H1 (cell line): Measurements from ENCODE around the gene DAPL1. TPM values are rescaled to one million over a fixed set of nuclear protein-coding genes. Genes with fewer than 3 reads are reported as not detected.
A peak's percentile ranks its signal among the peaks of the same experiment; 100 is the strongest.

Experiments used
- CTCF ChIA-PET: fragments of 300-600 bp; sonication (Branson Sonifier 250); formaldehyde crosslinking; loops from one replicate; lab custom pipeline; 2021; ENCODE audit not compliant: partially characterized antibody; lab: Charles Lee
- POLR2A ChIA-PET: fragments of 300-600 bp; sonication (Branson Sonifier 250); formaldehyde crosslinking; loops from one replicate; lab custom pipeline; 2021; ENCODE audit warnings: inconsistent platforms; ENCODE audit not compliant: partially characterized antibody; lab: Charles Lee
- DNase-seq, 2 experiments: peaks; one replicate each; pipeline versions ENCODE4 v3.0.0 to v3.0.0-alpha.2; 2010 to 2022; ENCODE audit warnings: low spot score in 2 of 2, low read depth in 1 of 2, mixed read lengths in 1 of 2
- FAIRE-seq: peaks from 2 replicates; lab custom pipeline; 2011; peaks lifted over from hg19 to GRCh38; lab: Jason Lieb, UNC
- H2AFZ ChIP-seq: 2 replicates; pipeline ENCODE4 v1.8.1; 2012; ENCODE audit warnings: low read length, inconsistent platforms
- H2AK5ac ChIP-seq: 2 replicates; pipeline ENCODE4 v1.6.1; 2013; ENCODE audit warnings: low read depth, low read length
- H2BK120ac ChIP-seq: replicated peaks from 2 replicates; pipeline ENCODE3; 2013; ENCODE audit warnings: low read depth, low read length, inconsistent platforms
- H2BK12ac ChIP-seq: 2 replicates; pipeline ENCODE4 v1.6.1; 2013; ENCODE audit warnings: low read depth, low read length
- H2BK15ac ChIP-seq: 2 replicates; pipeline ENCODE4 v1.6.1; 2013; ENCODE audit warnings: low read length
- H2BK20ac ChIP-seq: 2 replicates; pipeline ENCODE4 v1.6.1; 2013; ENCODE audit warnings: low read length
- H2BK5ac ChIP-seq: 2 replicates; pipeline ENCODE4 v1.6.1; 2013; ENCODE audit warnings: low read depth, low read length
- H3K14ac ChIP-seq: 2 replicates; pipeline ENCODE4 v1.6.1; 2013; ENCODE audit warnings: inconsistent platforms; ENCODE audit not compliant: insufficient read length
- H3K18ac ChIP-seq: 2 replicates; pipeline ENCODE4 v1.6.1; 2013; ENCODE audit warnings: low read length; ENCODE audit errors: extremely low read depth
- H3K23ac ChIP-seq: 2 replicates; pipeline ENCODE4 v1.6.1; 2013; ENCODE audit warnings: inconsistent platforms; ENCODE audit not compliant: insufficient read length
- H3K23me2 ChIP-seq: 2 replicates; pipeline ENCODE4 v1.6.1; 2013; ENCODE audit warnings: low read depth, low read length
- H3K27ac ChIP-seq: 2 replicates; pipeline ENCODE4 v1.6.1; 2011; ENCODE audit warnings: low read depth, low read length, inconsistent platforms
- H3K27me3 ChIP-seq, 4 experiments: replicated peaks in 1 of 4; 1 replicate in 1 of 4; 2 replicates in 3 of 4; pipeline versions ENCODE4 v1.6.1 to v1.8.1; 2011 to 2013; ENCODE audit warnings: low read length in 3 of 4, mild to moderate bottlenecking in 3 of 4, inconsistent platforms in 2 of 4, mixed read lengths in 2 of 4, moderate library complexity in 1 of 4; ENCODE audit not compliant: control insufficient read depth in 3 of 4, insufficient read depth in 3 of 4; ENCODE audit errors: extremely low read depth in 1 of 4
- H3K36me3 ChIP-seq, 4 experiments: 2 replicates each; pipeline versions ENCODE4 v1.6.1 to v1.8.1; 2011 to 2013; ENCODE audit warnings: mild to moderate bottlenecking in 4 of 4, low read length in 3 of 4, moderate library complexity in 2 of 4, control low read depth in 1 of 4, inconsistent platforms in 1 of 4; ENCODE audit not compliant: insufficient read depth in 4 of 4, control insufficient read depth in 2 of 4
- H3K4ac ChIP-seq: replicated peaks from 2 replicates; pipeline ENCODE3; 2013; ENCODE audit warnings: low read length, low read depth, mixed read lengths, inconsistent platforms; ENCODE audit not compliant: insufficient read length
- H3K4me1 ChIP-seq, 4 experiments: replicated peaks in 1 of 4; 1 replicate in 1 of 4; 2 replicates in 3 of 4; pipeline versions ENCODE4 v1.6.1 to v1.8.1; 2011 to 2013; ENCODE audit warnings: low read length in 3 of 4, inconsistent platforms in 2 of 4, mixed read lengths in 1 of 4; ENCODE audit not compliant: insufficient read depth in 4 of 4, control insufficient read depth in 3 of 4
- H3K4me2 ChIP-seq, 2 experiments: 2 replicates each; pipeline versions ENCODE4 v1.6.1 to v1.8.1; 2011 to 2013; ENCODE audit warnings: low read depth in 2 of 2, low read length in 2 of 2, control low read depth in 1 of 2, inconsistent platforms in 1 of 2, mild to moderate bottlenecking in 1 of 2; ENCODE audit not compliant: insufficient read depth in 1 of 2
- H3K4me3 ChIP-seq, 4 experiments: fragments of 200-600, 300-600 bp in 1 of 4; sonication (generic), shearing (Covaris generic), sonication (Bioruptor Twin) in 1 of 4; 2 replicates each; pipeline versions ENCODE4 v1.5.1 to v1.8.1; 2011 to 2016; ENCODE audit warnings: low read length in 4 of 4, low read depth in 3 of 4, control low read depth in 2 of 4, inconsistent platforms in 2 of 4, mild to moderate bottlenecking in 2 of 4, mixed read lengths in 1 of 4, moderate library complexity in 1 of 4; ENCODE audit not compliant: insufficient read depth in 2 of 4; ENCODE audit errors: extremely low read depth in 1 of 4
- H3K56ac ChIP-seq: replicated peaks from 2 replicates; pipeline ENCODE3; 2013; ENCODE audit warnings: low read depth, mild to moderate bottlenecking, mixed read lengths, low read length, inconsistent platforms; ENCODE audit not compliant: insufficient read length
- H3K79me1 ChIP-seq: 2 replicates; pipeline ENCODE4 v1.6.1; 2013; ENCODE audit warnings: low read depth, low read length, control low read depth
- H3K79me2 ChIP-seq, 2 experiments: 2 replicates each; pipeline versions ENCODE4 v1.6.1 to v1.8.1; 2012 to 2013; ENCODE audit warnings: low read length in 2 of 2, mild to moderate bottlenecking in 2 of 2, inconsistent platforms in 1 of 2; ENCODE audit not compliant: insufficient read depth in 2 of 2, control insufficient read depth in 1 of 2
- H3K9ac ChIP-seq, 4 experiments: replicated peaks in 1 of 4; 1 replicate in 1 of 4; 2 replicates in 3 of 4; pipeline versions ENCODE4 v1.6.1 to v1.8.1; 2011 to 2013; ENCODE audit warnings: low read depth in 3 of 4, low read length in 3 of 4, control low read depth in 2 of 4, mild to moderate bottlenecking in 2 of 4, moderate library complexity in 2 of 4, inconsistent platforms in 1 of 4; ENCODE audit errors: extremely low read depth in 1 of 4
- H3K9me3 ChIP-seq, 2 experiments: 2 replicates each; pipeline versions ENCODE4 v1.6.1 to v1.8.1; 2012 to 2013; ENCODE audit warnings: mild to moderate bottlenecking in 2 of 2, moderate library complexity in 2 of 2, control low read depth in 1 of 2, inconsistent platforms in 1 of 2, low read depth in 1 of 2, low read length in 1 of 2, mixed read lengths in 1 of 2; ENCODE audit not compliant: insufficient read depth in 2 of 2
- H4K20me1 ChIP-seq, 2 experiments: replicated peaks in 1 of 2; 2 replicates each; pipeline versions ENCODE3 to v1.8.1; 2011 to 2013; ENCODE audit warnings: inconsistent platforms in 2 of 2, low read length in 2 of 2, mild to moderate bottlenecking in 1 of 2; ENCODE audit not compliant: insufficient read depth in 2 of 2, control insufficient read depth in 1 of 2
- H4K5ac ChIP-seq: 2 replicates; pipeline ENCODE4 v1.6.1; 2013; ENCODE audit warnings: low read length, low read depth, mixed read lengths, inconsistent platforms; ENCODE audit not compliant: insufficient read length
- H4K8ac ChIP-seq: 2 replicates; pipeline ENCODE4 v1.8.0; 2013; ENCODE audit warnings: mild to moderate bottlenecking, moderate library complexity, low read length, inconsistent platforms; ENCODE audit not compliant: insufficient read depth; ENCODE audit errors: extremely low read depth
- H4K91ac ChIP-seq: replicated peaks from 2 replicates; pipeline ENCODE3; 2013; ENCODE audit warnings: low read length, mixed read lengths, inconsistent platforms; ENCODE audit not compliant: insufficient read length
- CREB1 ChIP-seq: IDR thresholded peaks from 2 replicates; pipeline ENCODE4 v1.6.1; 2012; ENCODE audit warnings: inconsistent platforms
- MAX ChIP-seq: IDR thresholded peaks from 2 replicates; pipeline ENCODE4 v1.6.1; 2012; ENCODE audit warnings: inconsistent platforms
- RAD21 ChIP-seq, 2 experiments: IDR thresholded peaks in 1 of 2; conservative IDR thresholded peaks in 1 of 2; 2 replicates each; pipeline ENCODE4 v1.6.1; 2011; ENCODE audit warnings: low read depth in 2 of 2, low read length in 2 of 2, improper control_type of control experiment in 1 of 2, inconsistent platforms in 1 of 2, mild to moderate bottlenecking in 1 of 2, moderate library complexity in 1 of 2
- RNF2 ChIP-seq: fragments of 200-900, 300-1000 bp; sonication (generic); IDR thresholded peaks from 2 replicates; pipeline ENCODE4 v1.7.1; 2016; ENCODE audit warnings: borderline replicate concordance, low read depth, mild to moderate bottlenecking, antibody characterized with exemption, low read length; ENCODE audit not compliant: poor library complexity, severe bottlenecking; ENCODE audit errors: missing control alignments
- TEAD4 ChIP-seq: IDR thresholded peaks from 2 replicates; pipeline ENCODE4 v1.6.1; 2012; ENCODE audit warnings: low read depth, low read length, inconsistent platforms, mixed read lengths
- WGBS, 2 experiments: shearing (Covaris generic) in 1 of 2; methylation state at CpG; one replicate each; pipeline versions ENCODE4 v1.1.6 to v1.1.7; 2013 to 2015; ENCODE audit warnings: low lambda C conversion rate in 2 of 2, mixed read lengths in 2 of 2, inconsistent platforms in 1 of 2, low coverage in 1 of 2, missing lambda C conversion rate in 1 of 2; ENCODE audit not compliant: insufficient replicate concordance in 2 of 2, insufficient coverage in 1 of 2, insufficient read length in 1 of 2; ENCODE audit errors: extremely low coverage in 1 of 2, missing lambda C conversion rate in 1 of 2; 5-methylcytosine and 5-hydroxymethylcytosine counted together
- polyA plus RNA-seq, 7 experiments: library from polyadenylated mRNA; depleted of rRNA in 3 of 7; stranded (reverse) in 5 of 7; unstranded in 2 of 7; fragments of >200 nt in 5 of 7; fragments of 200-250 nt in 2 of 7; gene quantifications; 1 replicate in 5 of 7; 2 replicates in 1 of 7; 4 replicates in 1 of 7; pipeline versions ENCODE4 v1.2.1 to v1.2.3, GENCODE V29; 2011 to 2013; ENCODE audit warnings: missing spikeins in 2 of 7, mixed read lengths in 2 of 7
- total RNA-seq: library from RNA; stranded (reverse); fragmentation: NEBNext Ultra II Directional; extraction: Animal tissue kit (Norgen Biotek cat#: 25700); gene quantifications from 2 replicates; pipeline ENCODE4 v1.2.1, GENCODE V29; 2021
- TF ChIP-seq, protein P1 (sequence below), 3 experiments: IDR thresholded peaks; 1 replicate in 2 of 3; 2 replicates in 1 of 3; pipeline versions ENCODE4 v1.5.1 to v1.6.1; 2011; ENCODE audit warnings: low read length in 3 of 3, mild to moderate bottlenecking in 3 of 3, inconsistent platforms in 2 of 3, low read depth in 1 of 3, moderate library complexity in 1 of 3; ENCODE audit not compliant: insufficient read depth in 1 of 3; ENCODE audit errors: control extremely low read depth in 1 of 3

DAPL1 gene
- total and polyA plus RNA-seq, 2 of the 8 experiments (the other 6 are each of a cell fraction or from before 2014, with no cell fraction given), result not detected

- no peak overlapping the region for H3K23ac ChIP-seq
- no peak overlapping the region for H3K9ac ChIP-seq
- no peaks in the 10 kb centered on the region for H3K9me3 ChIP-seq
- H2BK120ac ChIP-seq, result no peak overlapping the region
- ChIA-PET POLR2A (interaction anchor here (1.4 kb wide), 1 partner anchor 9 kb away, joined by 4 read pairs; no protein-coding TSS in a partner anchor), CTCF (interaction anchor here (0.6 to 28.7 kb wide), 39 partner anchors 8 to 730 kb away, joined by 3 to 416 read pairs (median 6); partner anchors contain the start of gene DAPL1)
- H3K4me1 ChIP-seq, result peaks cover 0 to 2% (median 0%) of the 10 kb centered on the region in 4 experiments; a peak in 1 of 7 replicates
- no peaks in the 10 kb centered on the region for H3K27me3 ChIP-seq
- no peak overlapping the region for H2AK5ac ChIP-seq
- no peaks in the 10 kb centered on the region for H3K79me2 ChIP-seq
- H3K56ac ChIP-seq, result no peak overlapping the region
- H2AFZ ChIP-seq, result no peak overlapping the region
- H4K20me1 ChIP-seq, result no peaks in the 10 kb centered on the region
- H3K23me2 ChIP-seq, result no peaks in the 10 kb centered on the region
- no peak overlapping the region for H2BK12ac ChIP-seq
- no peak overlapping the region for H4K5ac ChIP-seq
- H3K36me3 ChIP-seq, result no peaks in the 10 kb centered on the region
- H3K4me3 ChIP-seq, result no peak overlapping the region
- no peak overlapping the region for H2BK15ac ChIP-seq
- no peak overlapping the region for H3K4me2 ChIP-seq
- FAIRE-seq, result peak; percentile 19
- H3K27ac ChIP-seq, result no peak overlapping the region
- H4K8ac ChIP-seq, result no peak overlapping the region
- no peak overlapping the region for H2BK5ac ChIP-seq
- no peaks in the 10 kb centered on the region for H3K79me1 ChIP-seq
- WGBS, 2 experiments, result 60% methylated on average over 8 of the region's 8 CpGs; no CpG with 5 or more reads in 1 of the 2 experiments
- H2BK20ac ChIP-seq, result no peak overlapping the region
- TF ChIP-seq TEAD4 (peak; percentile 77), CREB1 (0 out of 2 replicates have a peak, but pooled peaks have one; percentile 38), MAX (no peak), RNF2 (no peak), RAD21 (IDR thresholded peaks at IDR 0.05 in 1 of 2, conservative IDR thresholded peaks at IDR 0.05 in 1 of 2; ENCODE audit: low read depth in 2 of 2, low read length in 2 of 2) (peak; percentile 52 to 66)
- TF ChIP-seq, protein P1, sequence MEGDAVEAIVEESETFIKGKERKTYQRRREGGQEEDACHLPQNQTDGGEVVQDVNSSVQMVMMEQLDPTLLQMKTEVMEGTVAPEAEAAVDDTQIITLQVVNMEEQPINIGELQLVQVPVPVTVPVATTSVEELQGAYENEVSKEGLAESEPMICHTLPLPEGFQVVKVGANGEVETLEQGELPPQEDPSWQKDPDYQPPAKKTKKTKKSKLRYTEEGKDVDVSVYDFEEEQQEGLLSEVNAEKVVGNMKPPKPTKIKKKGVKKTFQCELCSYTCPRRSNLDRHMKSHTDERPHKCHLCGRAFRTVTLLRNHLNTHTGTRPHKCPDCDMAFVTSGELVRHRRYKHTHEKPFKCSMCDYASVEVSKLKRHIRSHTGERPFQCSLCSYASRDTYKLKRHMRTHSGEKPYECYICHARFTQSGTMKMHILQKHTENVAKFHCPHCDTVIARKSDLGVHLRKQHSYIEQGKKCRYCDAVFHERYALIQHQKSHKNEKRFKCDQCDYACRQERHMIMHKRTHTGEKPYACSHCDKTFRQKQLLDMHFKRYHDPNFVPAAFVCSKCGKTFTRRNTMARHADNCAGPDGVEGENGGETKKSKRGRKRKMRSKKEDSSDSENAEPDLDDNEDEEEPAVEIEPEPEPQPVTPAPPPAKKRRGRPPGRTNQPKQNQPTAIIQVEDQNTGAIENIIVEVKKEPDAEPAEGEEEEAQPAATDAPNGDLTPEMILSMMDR (IDR thresholded peaks at IDR 0.05; ENCODE audit: control extremely low read depth in 1 of 3, insufficient read depth in 1 of 3, low read depth in 1 of 3, low read length in 3 of 3), result peak; percentile 72 to 93 (median 89)
- H3K18ac ChIP-seq, result no peak overlapping the region
- no peak overlapping the region for H3K14ac ChIP-seq
- no peak overlapping the region for H3K4ac ChIP-seq
- DNase-seq, result peak; percentile 10 to 86
- H4K91ac ChIP-seq, result no peak overlapping the region
These were observed 39.6 kb upstream of the DAPL1 start for GRCh38 chr2:158755310-158756087.
